Right atrium auricular region (tissue), 2 donors: Measurements from ENCODE around the gene UBFD1. TPM values are rescaled to one million over a fixed set of nuclear protein-coding genes. Genes with fewer than 3 reads are reported as not detected.

Experiments used
- DNase-seq: peaks from one replicate; pipeline ENCODE4 v3.0.0-alpha.2; 2019; ENCODE audit warnings: low spot score
- H3K27ac ChIP-seq, 2 donors: fragments of 200-600 bp; sonication (generic); 1 replicate in 1 of 2; 2 replicates in 1 of 2; pipeline ENCODE4 v1.5.1; 2016 to 2019
- H3K27me3 ChIP-seq, 2 donors: fragments of 200-600 bp; sonication (generic); one replicate each; pipeline versions ENCODE4 v1.5.1 to v1.6.0; 2017 to 2019
- H3K36me3 ChIP-seq: fragments of 200-600 bp; sonication (generic); one replicate; pipeline ENCODE4 v1.5.1; 2016
- H3K4me1 ChIP-seq, 2 donors: fragments of 200-600 bp; sonication (generic); one replicate each; pipeline versions ENCODE4 v1.5.1 to v1.6.0; 2017 to 2019
- H3K4me3 ChIP-seq, 2 donors: fragments of 200-600 bp; sonication (generic); 1 replicate in 1 of 2; 2 replicates in 1 of 2; pipeline ENCODE4 v1.5.1; 2017 to 2019; ENCODE audit warnings: mild to moderate bottlenecking in 1 of 2, moderate library complexity in 1 of 2
- H3K9me3 ChIP-seq, 2 donors: fragments of 200-600 bp; sonication (generic); one replicate each; pipeline ENCODE4 v1.5.1; 2019
- total RNA-seq, 2 donors: library from RNA; depleted of rRNA; stranded (reverse); fragments of >200 nt; gene quantifications; one replicate each; pipeline ENCODE4 v1.1.0, GENCODE V29; 2016
- TF ChIP-seq, protein P1 (sequence below), 2 donors: fragments of 200-600 bp; sonication (generic); IDR thresholded peaks; one replicate each; pipeline ENCODE4 v1.5.1; 2019; ENCODE audit warnings: antibody characterized with exemption in 2 of 2

The UBFD1 gene
- total RNA-seq, 2 donors from 2014 or later: 85.5 to 93.9 TPM

DNA sequence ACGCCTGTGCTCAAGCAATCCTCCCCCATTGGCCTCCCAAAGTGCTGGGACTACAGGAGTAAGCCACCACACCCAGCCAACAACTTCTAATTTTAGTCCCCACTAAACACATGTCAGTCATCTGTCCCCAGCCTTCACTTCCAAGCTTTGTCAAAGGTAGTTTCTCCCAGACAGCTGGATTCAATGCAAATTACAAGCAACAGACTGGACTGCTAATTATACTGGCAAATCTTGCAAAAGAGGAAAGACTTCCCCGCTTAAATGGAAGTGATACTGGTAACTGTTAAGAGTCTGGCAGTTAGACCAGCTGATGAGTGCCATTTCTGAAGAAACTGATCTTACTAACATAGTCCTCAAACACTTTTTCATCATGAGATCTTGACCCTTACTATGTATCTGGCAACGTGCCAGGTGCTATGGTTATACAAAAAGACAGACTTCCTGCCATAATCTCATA, 39.1 kb upstream of the UBFD1 start:
- peaks cover 26% of the 10 kb centered on the region for H3K36me3 ChIP-seq
- no peaks in the 10 kb centered on the region for H3K4me1 ChIP-seq
- H3K9me3 ChIP-seq: no peaks in the 10 kb centered on the region
- no peak for DNase-seq
- no peak overlapping the region for H3K4me3 ChIP-seq
- H3K27me3 ChIP-seq: no peaks in the 10 kb centered on the region
- H3K27ac ChIP-seq: no peak overlapping the region
- TF ChIP-seq, protein P1, sequence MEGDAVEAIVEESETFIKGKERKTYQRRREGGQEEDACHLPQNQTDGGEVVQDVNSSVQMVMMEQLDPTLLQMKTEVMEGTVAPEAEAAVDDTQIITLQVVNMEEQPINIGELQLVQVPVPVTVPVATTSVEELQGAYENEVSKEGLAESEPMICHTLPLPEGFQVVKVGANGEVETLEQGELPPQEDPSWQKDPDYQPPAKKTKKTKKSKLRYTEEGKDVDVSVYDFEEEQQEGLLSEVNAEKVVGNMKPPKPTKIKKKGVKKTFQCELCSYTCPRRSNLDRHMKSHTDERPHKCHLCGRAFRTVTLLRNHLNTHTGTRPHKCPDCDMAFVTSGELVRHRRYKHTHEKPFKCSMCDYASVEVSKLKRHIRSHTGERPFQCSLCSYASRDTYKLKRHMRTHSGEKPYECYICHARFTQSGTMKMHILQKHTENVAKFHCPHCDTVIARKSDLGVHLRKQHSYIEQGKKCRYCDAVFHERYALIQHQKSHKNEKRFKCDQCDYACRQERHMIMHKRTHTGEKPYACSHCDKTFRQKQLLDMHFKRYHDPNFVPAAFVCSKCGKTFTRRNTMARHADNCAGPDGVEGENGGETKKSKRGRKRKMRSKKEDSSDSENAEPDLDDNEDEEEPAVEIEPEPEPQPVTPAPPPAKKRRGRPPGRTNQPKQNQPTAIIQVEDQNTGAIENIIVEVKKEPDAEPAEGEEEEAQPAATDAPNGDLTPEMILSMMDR (IDR thresholded peaks at IDR 0.05): no peak

DNA sequence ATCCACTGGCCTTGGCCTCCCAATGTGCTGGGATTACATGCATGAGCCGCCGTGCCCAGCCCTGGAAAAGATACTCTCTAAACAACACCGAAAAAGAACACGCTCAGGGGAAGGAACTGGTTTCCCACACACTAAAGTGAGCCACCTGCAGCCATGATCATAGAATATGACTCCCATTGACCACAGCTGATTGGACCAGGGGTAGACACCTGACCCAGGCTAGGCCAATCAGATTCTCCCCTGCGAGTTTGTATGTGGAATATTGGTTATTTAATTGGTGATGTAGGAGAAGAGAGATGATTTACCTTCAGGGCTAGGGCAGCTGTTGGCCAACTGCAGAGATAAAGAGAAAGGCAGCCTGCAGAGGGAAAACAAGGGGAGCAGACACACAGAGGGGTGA, 38.2 kb upstream of the UBFD1 start:
- H3K9me3 ChIP-seq: no peaks in the 10 kb centered on the region
- H3K4me1 ChIP-seq: no peaks in the 10 kb centered on the region
- H3K27ac ChIP-seq: no peak overlapping the region
- no peak for DNase-seq
- no peaks in the 10 kb centered on the region for H3K27me3 ChIP-seq
- H3K36me3 ChIP-seq: peaks cover 34% of the 10 kb centered on the region
- H3K4me3 ChIP-seq: no peak overlapping the region
- TF ChIP-seq, protein P1 (IDR thresholded peaks at IDR 0.05): no peak

DNA sequence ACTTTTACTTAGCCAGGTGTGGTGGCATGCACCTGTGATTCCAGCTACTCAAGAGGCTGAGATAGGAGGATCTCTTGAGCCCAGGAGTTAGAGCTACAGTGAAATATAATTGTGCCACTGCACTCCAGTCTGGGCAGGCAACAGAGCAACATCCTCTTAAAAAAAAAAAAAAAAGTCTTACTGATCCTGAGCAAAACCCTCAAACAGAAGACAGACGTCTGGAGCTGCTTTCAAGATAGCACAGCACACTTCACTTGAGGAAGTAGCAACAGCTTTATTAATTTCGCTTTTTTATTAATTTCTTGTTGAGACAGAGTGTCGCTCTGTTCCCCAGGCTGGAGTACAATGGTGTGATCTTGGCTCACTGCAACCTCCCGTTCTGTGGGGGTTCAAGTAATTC, 37.0 kb upstream of the UBFD1 start:
- no peak overlapping the region for H3K4me3 ChIP-seq
- TF ChIP-seq, protein P1 (IDR thresholded peaks at IDR 0.05): no peak
- no peaks in the 10 kb centered on the region for H3K9me3 ChIP-seq
- no peak for DNase-seq
- no peaks in the 10 kb centered on the region for H3K4me1 ChIP-seq
- peaks cover 46% of the 10 kb centered on the region for H3K36me3 ChIP-seq
- no peak overlapping the region for H3K27ac ChIP-seq
- H3K27me3 ChIP-seq: no peaks in the 10 kb centered on the region

DNA sequence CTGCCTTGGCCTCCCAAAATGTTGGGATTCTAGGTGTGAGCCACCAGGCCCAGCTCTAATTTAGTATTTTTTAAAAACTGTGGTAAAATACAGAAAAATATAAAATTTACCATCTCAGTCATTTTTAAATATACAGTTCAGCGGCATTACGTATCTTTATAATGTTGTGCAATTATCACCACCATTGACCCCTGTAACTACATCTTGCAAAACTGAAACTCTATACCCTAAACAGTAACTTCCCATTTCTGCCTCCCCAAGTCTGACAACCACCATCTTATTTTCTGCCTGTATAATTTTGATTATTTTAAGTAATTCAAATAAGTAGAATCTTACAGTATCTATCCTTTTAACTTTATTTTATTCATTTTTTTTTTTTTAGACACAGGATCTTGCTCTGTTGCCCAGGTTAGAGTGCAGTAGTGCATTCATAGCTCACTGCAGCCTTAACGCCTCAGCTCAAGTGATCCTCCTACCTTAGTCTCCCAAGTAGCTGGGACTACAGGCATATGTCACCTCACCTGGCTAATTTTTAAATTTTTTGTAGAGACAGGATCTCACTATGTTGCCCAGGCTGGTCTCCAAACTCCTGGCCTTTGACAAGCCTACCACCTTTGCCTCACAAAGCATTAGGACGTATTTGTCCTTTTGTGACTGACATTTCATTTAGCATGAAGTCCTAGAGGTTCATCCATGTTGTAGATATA, 36.3 kb upstream of the UBFD1 start:
- peaks cover 46% of the 10 kb centered on the region for H3K36me3 ChIP-seq
- no peaks in the 10 kb centered on the region for H3K4me1 ChIP-seq
- no peak overlapping the region for H3K4me3 ChIP-seq
- no peak overlapping the region for H3K27ac ChIP-seq
- H3K9me3 ChIP-seq: no peaks in the 10 kb centered on the region
- no peak for DNase-seq
- TF ChIP-seq, protein P1 (IDR thresholded peaks at IDR 0.05): no peak
- H3K27me3 ChIP-seq: no peaks in the 10 kb centered on the region

DNA sequence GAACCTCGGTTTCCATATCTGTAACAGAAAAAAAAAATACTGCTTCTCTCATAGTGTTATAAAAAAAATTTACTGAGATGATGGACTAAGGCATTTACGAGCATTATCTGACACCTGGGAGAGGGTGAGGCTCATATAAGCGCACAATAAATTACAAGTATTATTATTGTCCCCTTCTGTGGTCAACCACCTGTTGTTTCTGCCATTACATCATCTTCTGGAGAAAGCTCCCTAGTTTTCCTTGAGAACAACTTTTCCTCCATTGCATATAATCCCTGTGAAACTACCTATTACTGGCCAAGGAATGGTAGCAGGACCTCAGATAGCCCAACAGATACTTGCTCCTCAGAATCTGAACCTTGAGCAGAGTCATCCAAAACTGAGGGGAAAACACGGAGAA, 35.6 kb upstream of the UBFD1 start:
- Histone ChIP-seq H3K27ac (no peak overlapping the region), H3K4me1 (no peaks in the 10 kb centered on the region), H3K27me3 (no peaks in the 10 kb centered on the region), H3K9me3 (no peaks in the 10 kb centered on the region), H3K36me3 (peaks cover 46% of the 10 kb centered on the region), H3K4me3 (no peak overlapping the region)
- TF ChIP-seq, protein P1 (IDR thresholded peaks at IDR 0.05): no peak
- no peak for DNase-seq

DNA sequence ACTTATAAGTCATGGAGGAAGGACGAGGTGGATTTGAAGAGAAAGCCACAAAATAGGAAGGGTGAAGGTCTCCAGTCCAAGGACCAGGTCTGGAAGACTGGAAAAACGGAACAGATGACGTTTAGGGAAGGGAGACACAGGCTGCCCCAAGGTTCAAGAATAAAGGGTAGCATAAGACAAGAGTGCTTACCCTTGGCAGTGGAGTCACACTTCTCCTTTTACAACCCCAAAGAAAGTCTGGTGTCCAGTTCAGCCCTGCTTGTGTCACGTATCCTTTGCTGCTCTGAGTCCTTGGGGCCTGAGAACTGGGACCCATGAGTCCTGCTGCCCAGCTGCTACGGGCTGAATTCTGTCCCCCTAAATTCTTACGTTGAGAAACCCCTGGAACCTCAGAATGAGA, 34.2 kb upstream of the UBFD1 start:
- Histone ChIP-seq H3K9me3 (no peaks in the 10 kb centered on the region), H3K27ac (no peak overlapping the region), H3K36me3 (peaks cover 53% of the 10 kb centered on the region), H3K27me3 (no peaks in the 10 kb centered on the region), H3K4me3 (no peak overlapping the region), H3K4me1 (no peaks in the 10 kb centered on the region)
- TF ChIP-seq, protein P1 (IDR thresholded peaks at IDR 0.05): no peak
- no peak for DNase-seq
